Testis (tissue), 3 donors: ENCODE measurements around the gene GRID2. TPM values are rescaled to one million over a fixed set of nuclear protein-coding genes. Genes with fewer than 3 reads are reported as not detected.
A peak's percentile ranks its signal among the peaks of the same experiment; 100 is the strongest.

ENCODE experiments used
- DNase-seq: peaks from one replicate; pipeline ENCODE4 v3.0.0-alpha.2; 2019
- H3K27ac ChIP-seq, 2 donors: fragments of 200-600 bp; sonication (generic); one replicate each; pipeline ENCODE4 v1.5.1; 2019
- H3K27me3 ChIP-seq: fragments of 200-600 bp; sonication (generic); one replicate; pipeline ENCODE4 v1.5.1; 2019
- H3K36me3 ChIP-seq: fragments of 200-600 bp; sonication (generic); one replicate; pipeline ENCODE4 v1.5.1; 2017; ENCODE audit warnings: low read depth; ENCODE audit errors: missing control alignments
- H3K4me1 ChIP-seq: fragments of 200-600 bp; sonication (generic); one replicate; pipeline ENCODE4 v1.5.1; 2019
- H3K4me3 ChIP-seq, 2 donors: fragments of 200-600 bp; sonication (generic); one replicate each; pipeline ENCODE4 v1.5.1; 2017 to 2019
- H3K9me3 ChIP-seq: fragments of 200-600 bp; sonication (generic); one replicate; pipeline ENCODE4 v1.5.1; 2017
- CTCF ChIP-seq, 3 experiments: fragments of 450-650 bp in 2 of 3; fragments of 200-600 bp in 1 of 3; sonication (generic) in 1 of 3; IDR thresholded peaks; one replicate each; pipeline ENCODE4 v1.5.1; 2016 to 2019; ENCODE audit warnings: antibody characterized with exemption in 3 of 3, mild to moderate bottlenecking in 2 of 3, moderate library complexity in 1 of 3
- POLR2A ChIP-seq: fragments of 450-650 bp; IDR thresholded peaks from one replicate; pipeline ENCODE4 v1.6.1; 2017; ENCODE audit warnings: antibody characterized with exemption, mild to moderate bottlenecking, moderate library complexity
- WGBS, 2 donors: methylation state at CpG; one replicate each; pipeline ENCODE4 v1.1.5; 2018; 5-methylcytosine and 5-hydroxymethylcytosine counted together
- intact Hi-C: fragments of 100-400 bp; cut with DNase I; formaldehyde crosslinking; loops from one replicate; pipeline ENCODE4 v1.15.1; 2023; ENCODE audit warnings: low total_unique reads
- polyA plus RNA-seq: library from polyadenylated mRNA; stranded (reverse); fragments of 350-450 nt; fragmentation: Illumina TruSeq; extraction: RNeasy Lipid Tissue Mini Kit (QIAGEN cat#74804); gene quantifications from one replicate; pipeline ENCODE4 v1.2.3, GENCODE V29; 2014; ENCODE audit warnings: low read depth, low replicate concordance; ENCODE audit not compliant: insufficient read depth
- total RNA-seq, 2 donors: library from RNA; depleted of rRNA; stranded (reverse); fragments of >200 nt; gene quantifications; one replicate each; pipeline ENCODE4 v1.2.3, GENCODE V29; 2016

GRID2 gene
- total and polyA plus RNA-seq, 3 donors from 2014 or later = 27.1 to 34.6 (median 32.7) TPM

- no peaks in the 10 kb centered on the region for H3K27me3 ChIP-seq
- H3K4me1 ChIP-seq = no peaks in the 10 kb centered on the region
- intact Hi-C loops = no loop called here
- no peaks in the 10 kb centered on the region for H3K36me3 ChIP-seq
- no peak overlapping the region for H3K4me3 ChIP-seq
- TF ChIP-seq POLR2A (no peak), CTCF (IDR thresholded peaks at IDR 0.05) (no peak)
- 85 to 91% methylated on average over 3 of the region's 3 CpGs for WGBS, 2 donors
- H3K9me3 ChIP-seq = no peaks in the 10 kb centered on the region
- no peak overlapping the region for H3K27ac ChIP-seq
- no peak for DNase-seq
These were observed 1132.3 kb downstream of the GRID2 start for GRCh38 chr4:93436000-93436626.

DNA sequence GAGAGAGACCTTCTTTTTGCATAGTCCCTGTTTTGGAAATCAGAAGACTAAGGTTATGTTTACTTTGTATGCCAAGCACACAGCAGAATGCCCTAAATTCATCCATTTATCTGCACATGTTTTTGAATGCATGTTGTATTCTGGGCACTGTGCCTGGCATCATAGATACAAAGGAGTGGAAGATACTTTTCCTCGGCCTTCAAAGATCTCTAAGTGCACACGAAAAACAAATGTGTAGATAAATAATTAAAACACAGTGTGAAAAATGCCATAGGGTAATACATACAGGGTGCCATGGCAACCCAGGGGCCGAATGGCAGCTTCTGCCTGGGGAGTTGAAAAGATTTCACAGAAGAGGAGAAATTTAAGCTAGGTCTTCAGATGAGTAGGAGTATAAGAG lies 1134.2 kb downstream of the GRID2 start:
- 62 to 65% methylated on average over 3 of the region's 3 CpGs for WGBS, 2 donors
- peak; percentile 52 for DNase-seq
- no peak overlapping the region for H3K4me3 ChIP-seq
- H3K9me3 ChIP-seq = no peaks in the 10 kb centered on the region
- no peaks in the 10 kb centered on the region for H3K4me1 ChIP-seq
- H3K36me3 ChIP-seq = no peaks in the 10 kb centered on the region
- no peaks in the 10 kb centered on the region for H3K27me3 ChIP-seq
- intact Hi-C loops = no loop called here
- TF ChIP-seq POLR2A (no peak), CTCF (IDR thresholded peaks at IDR 0.05) (no peak)
- H3K27ac ChIP-seq = no peak overlapping the region

- Histone ChIP-seq H3K9me3 (no peaks in the 10 kb centered on the region), H3K4me3 (no peak overlapping the region), H3K4me1 (no peaks in the 10 kb centered on the region), H3K36me3 (no peaks in the 10 kb centered on the region), H3K27me3 (no peaks in the 10 kb centered on the region), H3K27ac (no peak overlapping the region)
- intact Hi-C loops = no loop called here
- DNase-seq = no peak
- 85 to 92% methylated on average over 1 of the region's 1 CpG for WGBS, 2 donors
- TF ChIP-seq POLR2A = no peak
- TF ChIP-seq CTCF (IDR thresholded peaks at IDR 0.05) = no peak
These were observed 1141.1 kb downstream of the GRID2 start for GRCh38 chr4:93444860-93445259.

GRCh38 chr4:93446038-93446437 lies 1142.3 kb downstream of the GRID2 start:
- Histone ChIP-seq H3K36me3 (no peaks in the 10 kb centered on the region), H3K27me3 (no peaks in the 10 kb centered on the region), H3K4me3 (no peak overlapping the region), H3K4me1 (no peaks in the 10 kb centered on the region), H3K9me3 (no peaks in the 10 kb centered on the region), H3K27ac (no peak overlapping the region)
- TF ChIP-seq CTCF (IDR thresholded peaks at IDR 0.05) = no peak
- TF ChIP-seq POLR2A = no peak
- 79 to 80% methylated on average over 1 of the region's 1 CpG for WGBS, 2 donors
- DNase-seq = no peak
- intact Hi-C loops = no loop called here

GRCh38 chr4:93448691-93449293 lies 1145.0 kb downstream of the GRID2 start:
- Histone ChIP-seq H3K27ac (no peak overlapping the region), H3K27me3 (no peaks in the 10 kb centered on the region), H3K9me3 (no peaks in the 10 kb centered on the region), H3K4me3 (no peak overlapping the region), H3K4me1 (no peaks in the 10 kb centered on the region), H3K36me3 (no peaks in the 10 kb centered on the region)
- WGBS, 2 donors = 89 to 96% methylated on average over 1 of the region's 1 CpG
- TF ChIP-seq POLR2A (no peak), CTCF (IDR thresholded peaks at IDR 0.05) (no peak)
- DNase-seq = no peak
- intact Hi-C loops = no loop called here
